GM18870 (cell line): ENCODE results near the gene AQP9.
"Not testable (repeated sequence)": the region's sequence is repeated elsewhere in the genome, so short reads cannot be mapped to it uniquely, and the experiment has no call there.

Source experiments
- ATAC-seq: cut with Tn5 transposase; IDR thresholded peaks from one replicate; pipeline ENCODE4 v1.9.1; 2021; ENCODE audit warnings: moderate library complexity; ENCODE audit not compliant: unreplicated experiment

Gene AQP9

DNA sequence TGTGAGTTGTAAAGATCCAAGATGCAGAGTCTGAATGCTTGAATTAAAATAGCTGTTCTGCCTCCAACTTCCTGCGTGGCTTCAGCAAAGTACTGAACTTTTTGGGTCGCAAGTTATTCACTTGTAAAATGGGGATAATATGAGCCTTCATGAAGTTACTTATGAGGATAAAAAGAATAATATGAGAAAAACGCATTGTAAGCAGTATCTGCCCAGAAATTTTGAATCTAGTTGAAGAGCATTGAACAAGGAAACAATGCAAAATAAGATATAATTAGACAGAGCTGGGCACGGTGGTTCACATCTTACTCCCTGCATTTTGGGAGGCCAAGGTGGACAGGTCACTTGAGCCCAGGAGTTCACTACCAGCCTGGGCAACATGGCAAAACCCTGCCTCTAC lies 37.8 kb downstream of the AQP9 start:
- ATAC-seq: no peak

DNA sequence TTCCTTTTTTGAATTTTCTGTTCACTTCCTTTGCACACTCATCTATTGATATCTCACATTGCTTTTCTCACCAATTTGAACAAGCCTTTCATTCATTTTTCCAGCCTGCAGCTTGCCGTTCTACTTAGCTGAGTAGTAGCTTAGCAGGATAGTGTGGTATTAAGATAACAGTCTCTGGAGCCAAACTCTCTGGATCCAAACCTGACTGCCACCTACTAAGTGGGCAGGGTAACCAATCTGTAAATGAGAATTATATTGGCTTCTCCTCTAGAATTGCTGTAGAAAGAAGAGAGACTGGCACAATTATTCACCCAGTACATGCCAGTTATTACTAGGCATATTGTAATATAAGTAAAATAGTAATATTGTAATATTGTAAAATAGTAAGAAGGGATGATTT lies 40.5 kb downstream of the AQP9 start:
- no peak for ATAC-seq

DNA sequence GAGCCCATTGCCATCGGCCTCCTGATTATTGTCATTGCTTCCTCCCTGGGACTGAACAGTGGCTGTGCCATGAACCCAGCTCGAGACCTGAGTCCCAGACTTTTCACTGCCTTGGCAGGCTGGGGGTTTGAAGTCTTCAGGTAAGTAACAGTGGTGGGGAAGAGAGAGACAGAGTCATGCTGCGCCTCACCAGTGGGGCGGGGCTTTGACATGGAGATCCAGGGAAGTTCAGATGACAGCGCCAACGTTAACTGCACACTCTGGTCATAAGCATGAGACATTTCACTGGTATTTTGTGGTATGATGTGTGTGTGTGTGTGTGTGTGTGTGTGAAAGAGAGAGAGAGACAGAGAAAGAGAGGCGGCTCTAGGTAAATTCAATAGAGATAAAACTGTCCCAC lies 41.0 kb downstream of the AQP9 start:
- no peak for ATAC-seq

DNA sequence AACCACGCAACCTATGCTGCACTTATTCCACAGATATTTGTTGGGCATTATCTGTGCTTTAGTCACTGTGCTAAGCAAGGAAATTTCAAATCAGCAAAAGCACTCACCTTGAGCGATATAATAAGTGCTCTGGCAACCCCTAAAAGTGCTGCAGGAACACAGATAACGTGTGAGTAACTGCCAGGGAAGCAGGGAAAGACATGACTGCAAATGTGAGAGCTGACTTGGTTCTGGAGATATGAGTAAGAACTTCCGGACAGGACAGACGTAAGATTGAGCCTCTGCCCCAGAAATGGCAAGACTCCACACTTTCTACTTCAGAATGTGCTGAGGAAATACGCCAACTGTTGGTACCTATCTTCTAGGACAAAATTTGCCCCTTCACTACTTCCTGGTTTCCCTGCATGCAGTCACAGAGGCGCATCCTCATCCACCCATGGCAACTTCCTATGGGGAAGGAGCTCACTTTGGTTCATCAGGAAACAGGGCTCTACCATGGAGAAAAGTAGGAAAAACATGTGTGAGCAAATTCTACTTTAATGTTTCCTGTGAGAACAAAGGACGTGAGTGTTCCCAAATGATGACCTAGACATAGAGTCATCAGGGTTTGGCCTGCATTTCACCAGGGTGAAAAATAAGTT lies 41.7 kb downstream of the AQP9 start:
- ATAC-seq: no peak

DNA sequence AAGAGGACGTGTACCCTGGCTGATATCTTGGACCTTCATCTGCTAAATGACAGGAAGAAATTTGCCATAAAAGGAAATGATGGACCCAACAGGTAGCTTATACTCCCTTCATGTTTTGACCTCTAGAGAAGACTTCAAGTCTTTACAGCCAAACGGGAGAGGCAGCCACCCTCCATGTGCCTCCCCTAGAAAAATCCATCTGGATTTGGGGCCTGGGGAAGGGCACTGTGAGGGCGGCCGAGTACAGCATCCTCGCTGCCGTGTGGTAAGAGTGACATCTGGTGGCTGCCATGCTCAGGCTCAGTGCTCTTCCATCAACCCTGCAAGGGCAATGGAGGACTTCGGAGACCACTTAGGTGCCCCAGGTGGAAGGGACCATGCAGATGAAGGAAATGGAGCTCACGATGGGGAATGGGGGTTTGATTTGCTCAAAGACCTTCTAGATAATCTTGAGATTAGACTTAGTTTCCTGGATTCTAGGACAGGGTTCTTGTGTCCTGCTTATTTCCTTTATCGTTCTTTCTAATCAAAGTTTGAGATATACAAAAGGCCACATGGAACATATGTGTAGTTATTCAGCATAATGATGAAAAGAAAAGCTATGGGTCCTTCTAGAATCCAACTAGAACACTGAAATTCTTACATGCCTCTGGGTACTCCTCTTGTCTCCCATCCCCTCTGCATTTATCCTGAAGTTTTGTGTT lies 44.4 kb downstream of the AQP9 start:
- no peak for ATAC-seq

DNA sequence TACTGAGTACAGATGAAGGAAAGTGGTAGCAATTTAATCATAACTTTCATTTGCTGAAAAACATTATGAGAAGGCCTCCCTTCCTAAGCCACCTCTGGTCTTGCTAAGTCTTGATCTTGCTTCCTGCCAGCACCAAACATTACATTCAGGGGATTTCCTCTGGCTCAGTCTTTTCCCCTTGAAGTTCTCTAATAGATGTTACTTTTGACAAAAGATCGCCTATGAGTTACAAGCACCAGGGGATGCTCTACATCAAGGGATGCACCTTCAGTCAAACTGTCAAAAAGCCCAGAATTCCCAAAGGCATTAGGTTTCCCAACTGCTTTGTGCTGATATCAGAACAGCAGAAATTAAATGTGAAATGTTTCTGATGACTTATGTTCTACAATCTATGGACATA lies 47.3 kb downstream of the AQP9 start:
- ATAC-seq: no peak

DNA sequence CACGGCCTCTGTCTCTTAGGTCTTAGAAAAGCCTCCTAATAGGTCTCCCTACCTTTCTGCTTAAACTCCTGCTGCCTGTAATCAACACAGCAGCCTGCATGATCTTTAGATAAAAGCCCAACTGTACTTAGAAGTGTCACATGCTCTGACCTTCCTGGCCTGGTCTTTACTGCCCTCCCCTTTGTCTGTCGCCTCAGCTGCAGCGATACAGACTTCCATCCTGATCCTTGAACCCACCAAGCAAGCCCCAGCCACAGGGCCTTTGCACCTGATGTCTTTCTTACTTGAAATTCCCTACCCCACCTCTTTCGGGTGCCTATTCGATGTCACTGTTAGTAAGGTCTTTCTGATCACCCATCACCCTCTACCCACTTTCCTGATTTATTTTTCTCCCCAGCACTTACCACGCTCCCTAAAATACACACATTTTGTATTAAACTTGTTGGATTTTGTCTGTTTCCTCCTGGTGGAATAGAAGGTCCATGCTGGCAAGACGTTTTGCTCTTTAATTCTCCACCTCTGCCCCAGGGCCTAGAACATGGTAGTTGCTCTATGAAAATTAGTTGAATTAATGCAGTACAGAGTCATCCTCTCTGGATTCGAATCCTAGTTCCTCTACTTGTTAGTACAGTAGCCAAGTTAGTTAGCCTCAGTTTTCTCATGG lies 51.1 kb downstream of the AQP9 start:
- ATAC-seq: no peak

DNA sequence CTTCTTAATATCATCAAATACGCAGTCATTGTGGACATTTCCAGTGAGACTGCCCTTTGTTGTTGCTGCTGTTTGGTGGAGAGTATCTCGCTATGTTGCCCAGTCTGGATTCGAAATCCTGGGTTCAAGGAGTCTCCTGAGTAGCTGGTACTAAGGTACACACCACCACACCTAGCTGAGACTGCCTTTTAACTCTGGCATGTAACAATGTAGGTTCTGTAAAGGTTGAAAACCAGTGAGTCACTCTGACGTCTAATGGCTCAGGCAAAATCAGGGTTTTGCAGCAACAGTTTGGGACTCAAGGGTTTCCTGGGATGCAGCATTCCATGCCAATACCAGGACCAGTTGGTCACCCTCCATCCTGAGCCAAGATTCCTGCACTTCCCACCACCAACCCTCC lies 52.2 kb downstream of the AQP9 start:
- no peak for ATAC-seq

DNA sequence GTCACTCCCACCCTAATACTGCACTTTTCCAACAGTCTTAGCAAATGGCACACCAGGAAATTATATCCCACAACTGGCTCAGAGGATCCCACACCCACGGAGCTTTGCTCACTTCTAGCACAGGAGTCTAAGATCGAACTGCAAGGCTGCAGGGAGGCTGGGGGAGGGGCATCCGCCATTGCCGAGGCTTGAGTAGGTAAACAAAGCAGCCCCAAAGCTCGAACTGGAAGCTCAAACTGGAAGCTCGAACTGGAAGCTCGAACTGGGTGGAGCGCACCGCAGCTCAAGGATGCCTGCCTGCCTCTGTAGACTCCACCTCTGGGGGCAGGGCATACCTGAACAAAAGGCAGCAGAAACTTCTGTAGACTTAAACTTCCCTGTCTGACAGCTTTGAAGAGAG lies 55.5 kb downstream of the AQP9 start:
- ATAC-seq: not testable (repeated sequence)

DNA sequence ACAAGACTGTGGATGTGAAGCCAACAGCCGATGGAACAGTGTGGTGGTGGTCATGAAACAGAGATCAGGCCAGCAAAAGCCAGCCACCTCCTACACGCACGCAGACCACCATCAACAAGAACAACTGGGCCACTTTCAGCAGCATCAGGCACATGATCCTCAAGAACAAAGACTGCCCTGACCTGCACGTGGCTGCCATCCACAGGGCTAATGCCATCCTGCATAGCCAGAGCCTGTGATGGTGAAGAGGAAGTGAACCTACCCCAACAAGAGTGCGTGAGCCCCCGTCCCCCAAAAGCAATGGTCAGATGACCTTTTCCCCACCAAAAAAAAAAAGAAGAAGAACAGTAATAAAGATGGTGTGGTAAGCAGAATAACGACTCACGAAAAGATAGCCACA lies 62.6 kb downstream of the AQP9 start:
- no peak for ATAC-seq

DNA sequence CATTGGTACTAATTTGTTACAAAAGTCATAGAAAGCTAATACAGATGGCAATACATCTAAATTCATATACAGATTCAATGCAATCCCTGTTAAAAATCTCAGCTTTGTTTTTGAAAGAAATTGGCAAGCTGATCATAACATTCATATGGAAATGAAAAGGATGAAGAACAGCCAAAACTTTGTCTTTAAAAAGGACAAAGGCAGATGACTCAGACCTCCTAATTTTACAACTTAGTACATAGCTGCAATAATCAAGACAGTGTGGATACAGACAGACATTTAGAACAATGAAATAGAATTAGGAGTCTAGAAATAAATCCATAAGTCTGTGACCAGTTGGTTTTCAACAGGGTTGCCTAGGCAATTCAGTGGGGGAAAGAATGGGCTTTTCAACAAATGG lies 63.3 kb downstream of the AQP9 start:
- ATAC-seq: no peak

DNA sequence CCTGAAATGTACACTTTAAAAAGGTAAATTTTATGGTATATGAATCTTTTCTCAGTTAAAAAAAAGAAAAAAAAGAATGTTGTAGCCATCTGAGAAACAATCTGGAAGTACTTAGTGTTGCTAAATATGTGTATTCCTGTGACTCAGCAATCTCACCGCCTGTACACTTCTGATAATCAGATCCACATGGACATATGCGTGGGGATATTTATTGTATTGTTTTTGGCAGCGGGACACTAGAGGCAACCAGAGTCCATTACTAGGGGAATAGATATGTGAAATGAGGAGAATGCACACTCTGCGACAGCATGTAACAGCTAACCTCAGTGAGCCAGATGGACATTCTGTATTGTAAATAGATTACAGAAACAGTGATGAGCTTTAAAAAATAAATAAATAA lies 65.4 kb downstream of the AQP9 start:
- ATAC-seq: no peak

DNA sequence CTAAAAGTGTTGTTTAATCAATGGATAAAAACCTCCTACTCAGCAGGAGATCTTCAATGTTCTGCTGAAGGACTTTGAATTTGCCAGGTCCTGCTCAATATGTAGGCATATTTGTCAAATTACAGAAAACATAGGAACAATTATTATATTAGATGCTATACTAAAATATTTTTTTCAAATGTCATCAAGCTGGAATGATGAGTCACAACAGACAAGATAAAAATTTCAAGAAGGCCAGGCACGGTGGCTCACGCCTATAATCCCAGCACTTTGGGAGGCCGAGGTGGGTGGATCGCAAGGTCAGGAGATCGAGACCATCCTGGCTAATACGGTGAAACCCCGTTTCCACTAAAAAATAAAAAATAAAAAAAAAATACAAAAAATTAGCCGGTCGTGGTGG lies 68.0 kb downstream of the AQP9 start:
- ATAC-seq: no peak

DNA sequence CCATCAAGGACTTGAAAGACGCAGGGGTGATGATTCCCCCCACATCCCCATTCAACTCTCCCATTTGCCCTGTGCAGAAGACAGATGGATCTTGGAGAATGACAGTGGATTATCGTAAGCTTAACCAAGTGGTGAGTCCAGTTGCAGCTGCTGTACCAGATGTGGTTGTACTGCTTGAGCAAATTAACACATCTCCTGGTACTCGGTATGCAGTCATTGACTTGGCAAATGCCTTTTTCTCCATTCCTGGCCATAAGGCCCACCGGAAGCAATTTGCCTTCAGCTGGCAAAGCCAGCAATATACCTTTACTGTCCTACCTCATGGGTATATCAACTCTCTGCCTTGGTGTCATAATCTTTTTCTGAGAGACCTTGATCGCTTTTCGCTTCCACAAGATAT lies 70.0 kb downstream of the AQP9 start:
- not testable (repeated sequence) for ATAC-seq

DNA sequence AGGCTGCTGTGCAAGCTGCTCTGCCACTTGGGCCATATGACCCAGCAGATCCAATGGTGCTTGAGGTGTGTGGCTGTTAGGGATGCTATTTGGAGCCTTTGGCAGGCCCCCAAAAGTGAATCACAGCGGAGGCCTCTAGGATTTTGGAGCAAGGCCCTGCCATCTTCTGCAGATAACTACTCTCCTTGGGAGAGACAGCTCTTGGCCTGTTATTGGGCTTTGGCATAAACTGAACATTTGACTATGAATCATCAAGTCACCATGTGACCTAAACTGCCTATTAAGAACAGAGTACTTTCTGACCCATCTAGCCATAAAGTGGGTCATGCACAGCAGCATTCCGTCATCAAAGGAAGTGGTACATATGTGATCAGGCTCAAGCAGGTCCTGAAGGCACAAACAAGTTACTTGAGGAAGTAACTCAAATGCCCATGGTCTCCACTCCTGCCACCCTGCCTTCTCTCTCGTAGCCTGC lies 70.9 kb downstream of the AQP9 start:
- not testable (repeated sequence) for ATAC-seq

DNA sequence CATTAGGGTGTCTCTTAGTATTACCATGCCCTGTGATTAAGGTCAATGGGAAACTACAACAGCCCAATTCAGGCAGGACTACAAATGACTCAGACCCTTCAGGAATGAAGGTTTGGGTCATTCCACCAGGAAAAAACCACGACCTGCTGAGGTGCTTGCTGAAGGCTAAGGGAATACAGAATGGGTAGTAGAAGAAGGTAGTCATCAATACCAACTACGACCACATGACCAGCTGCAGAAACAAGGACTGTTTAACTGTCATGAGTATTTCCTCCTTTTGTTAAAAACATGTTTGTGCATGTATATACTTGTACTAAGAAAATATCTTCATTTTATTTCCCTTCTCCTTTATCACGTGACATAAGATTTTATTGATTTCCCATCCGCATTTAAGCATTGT lies 71.8 kb downstream of the AQP9 start:
- ATAC-seq: not testable (repeated sequence)

DNA sequence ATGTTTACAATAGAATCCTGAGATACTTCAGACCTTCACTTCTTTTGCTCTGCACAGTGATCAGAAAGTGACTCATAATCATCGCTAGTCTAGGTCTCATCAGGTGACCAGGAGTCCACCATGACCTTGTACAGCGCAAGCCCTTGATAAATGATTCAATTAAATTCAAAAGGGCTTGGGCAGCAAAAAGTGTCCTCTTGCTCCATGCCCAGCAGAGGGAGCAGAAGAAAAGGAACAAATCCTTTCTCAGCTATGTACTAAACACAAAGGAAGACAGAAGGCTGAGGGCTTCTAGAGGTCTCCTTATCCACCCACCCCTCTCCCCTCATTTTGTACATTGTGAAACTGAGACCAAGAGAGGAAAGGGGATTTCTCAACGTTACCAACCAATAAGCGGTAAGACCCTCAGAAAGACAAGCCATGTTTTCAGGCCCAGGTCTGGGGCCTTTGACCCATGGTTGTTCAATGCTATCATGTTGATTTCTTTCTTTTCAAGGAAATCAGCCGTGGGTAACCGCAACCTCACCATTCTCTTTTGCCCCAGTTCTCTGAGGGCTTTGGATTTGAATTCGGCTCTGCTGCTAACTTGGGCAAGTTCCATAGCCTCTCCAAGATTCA lies 74.8 kb downstream of the AQP9 start:
- no peak for ATAC-seq

DNA sequence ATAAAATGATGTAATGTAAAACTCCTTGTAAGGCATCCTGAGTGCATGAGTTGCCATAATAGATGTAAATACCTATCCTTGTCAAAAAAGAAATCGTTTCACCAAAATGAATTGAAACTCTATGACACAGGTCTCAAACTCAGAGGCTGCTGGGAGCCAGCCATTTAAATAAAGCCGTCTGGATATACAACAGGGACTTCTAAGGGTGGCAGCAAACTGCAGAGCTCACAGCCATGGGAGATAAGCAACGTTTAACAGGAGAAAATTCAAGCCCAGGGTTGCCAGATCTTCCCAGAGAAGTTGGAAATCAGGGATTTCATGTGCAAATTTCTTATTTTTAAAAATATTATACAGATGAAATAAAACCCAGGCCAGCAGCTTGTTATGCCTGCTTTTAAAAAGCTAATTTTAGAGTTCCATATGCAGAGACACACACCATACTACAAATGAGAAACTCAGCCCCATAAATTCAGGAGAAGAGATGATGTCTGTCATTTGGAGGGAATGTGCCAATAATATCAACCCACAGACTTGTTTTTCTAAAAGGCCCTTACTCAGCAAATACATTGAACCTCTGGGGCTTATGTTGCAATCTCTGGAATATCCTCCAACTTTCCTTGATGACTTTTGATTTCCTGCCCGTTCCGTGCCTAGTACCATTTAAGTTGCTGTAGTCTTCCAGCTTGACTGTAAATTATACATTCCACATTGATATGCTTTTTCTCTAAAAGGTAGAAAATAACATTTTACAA lies 75.6 kb downstream of the AQP9 start:
- ATAC-seq: no peak

DNA sequence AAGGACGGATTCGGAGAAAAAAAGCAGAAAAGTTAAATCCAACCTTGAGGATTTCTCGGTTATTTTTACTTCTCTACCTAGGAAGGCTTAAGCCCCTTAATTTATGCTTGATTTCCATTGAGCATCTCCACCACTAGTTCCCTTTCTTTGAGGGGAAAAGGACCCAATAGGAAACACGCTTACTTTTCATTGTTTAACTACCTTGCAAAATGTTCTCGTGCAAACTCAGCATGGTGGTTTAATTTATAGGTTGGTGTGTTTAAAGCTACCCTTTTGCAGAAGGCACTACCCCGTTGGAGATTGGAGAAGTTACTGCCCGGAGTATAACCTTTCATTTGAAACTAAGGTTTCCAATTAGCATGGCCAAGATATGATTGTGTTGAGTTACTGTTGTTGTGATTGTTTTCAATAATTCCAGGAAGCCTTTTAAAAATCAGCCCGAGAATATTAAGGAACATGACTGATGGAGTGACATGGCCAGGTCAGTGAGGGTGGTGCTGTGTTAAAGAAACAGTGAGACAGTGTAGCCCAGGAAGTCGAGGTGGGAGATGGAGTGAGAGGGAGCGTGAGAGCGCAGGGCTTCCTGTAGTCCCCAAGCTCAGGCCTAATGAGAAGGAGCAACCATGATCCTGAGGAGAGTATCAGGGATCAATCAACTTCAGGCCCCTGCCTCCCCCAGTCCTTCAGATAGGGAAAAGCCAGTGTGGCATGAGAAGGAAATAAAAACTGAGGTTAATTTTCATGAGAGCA lies 76.6 kb downstream of the AQP9 start:
- ATAC-seq: no peak

DNA sequence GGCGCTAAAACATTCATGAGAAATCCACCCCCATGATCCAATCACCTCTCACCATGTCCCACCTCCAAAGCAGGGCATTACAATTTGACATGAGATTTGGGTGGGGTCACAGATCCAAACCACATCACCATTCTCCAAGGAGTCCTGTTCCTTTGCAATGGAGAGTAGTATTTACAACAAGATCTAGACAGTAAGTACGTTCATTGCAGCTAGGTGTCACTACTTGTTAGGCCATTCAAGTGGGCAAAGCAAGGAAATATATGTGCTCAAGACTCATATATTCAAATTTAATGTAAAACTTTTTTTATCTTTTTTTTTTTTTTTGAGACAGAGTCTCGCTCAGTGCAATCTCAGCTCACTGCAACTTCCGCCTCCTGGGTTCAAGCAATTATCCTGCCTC lies 79.3 kb downstream of the AQP9 start:
- no peak for ATAC-seq
